Stimulated activated CD4-positive, alpha-beta T cell treated with anti-CD3 and anti-CD28 coated beads, TNF-alpha, amount 100 ng/mL, for 1 hour (primary cell): ENCODE data around the gene MAP2K2.

ENCODE experiments used
- DNase-seq, 3 donors: peaks; one replicate each; pipeline ENCODE4 v3.0.0-alpha.2; 2020; ENCODE audit warnings: low read depth in 3 of 3, low spot score in 1 of 3

The MAP2K2 gene

DNA sequence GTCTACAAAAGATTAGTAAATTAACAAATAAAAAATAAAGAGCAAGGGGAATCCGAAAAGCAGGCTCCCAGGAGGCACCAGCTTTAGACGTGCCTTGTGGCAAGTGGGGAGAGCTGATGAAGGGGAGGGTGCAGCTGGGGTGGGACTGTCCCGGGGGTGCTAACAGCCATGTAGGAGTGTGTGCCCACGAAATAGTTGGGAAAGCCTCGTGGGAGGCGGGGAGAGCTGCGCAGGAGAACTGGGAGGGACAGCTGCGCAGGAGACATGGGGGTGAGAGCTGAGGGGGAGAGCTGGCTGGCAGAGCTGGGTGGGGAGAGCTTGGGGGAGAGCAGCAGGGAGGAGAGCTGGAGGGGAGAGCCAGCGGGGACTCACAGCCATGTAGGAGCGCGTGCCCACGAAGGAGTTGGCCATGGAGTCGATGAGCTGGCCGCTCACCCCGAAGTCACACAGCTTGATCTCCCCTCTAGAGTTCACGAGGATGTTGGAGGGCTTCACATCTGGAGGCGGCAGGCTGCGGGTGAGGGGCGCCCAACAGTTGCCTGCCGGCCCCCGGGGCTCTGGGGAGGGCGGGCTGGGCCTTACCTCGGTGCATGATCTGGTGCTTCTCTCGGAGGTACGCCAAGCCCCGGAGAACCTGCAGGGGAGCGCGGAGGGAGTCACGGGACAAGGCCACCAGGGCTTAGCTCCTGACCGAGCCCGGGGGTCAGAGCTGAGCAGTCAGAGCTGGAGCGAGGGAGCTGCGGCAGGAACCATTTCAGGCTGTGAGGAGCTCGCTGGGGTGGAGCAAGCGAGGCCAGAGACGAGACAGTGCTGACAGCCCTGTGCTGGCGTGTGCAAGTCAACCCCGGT, 23.1 kb downstream of the MAP2K2 start:
- no peak for DNase-seq

DNA sequence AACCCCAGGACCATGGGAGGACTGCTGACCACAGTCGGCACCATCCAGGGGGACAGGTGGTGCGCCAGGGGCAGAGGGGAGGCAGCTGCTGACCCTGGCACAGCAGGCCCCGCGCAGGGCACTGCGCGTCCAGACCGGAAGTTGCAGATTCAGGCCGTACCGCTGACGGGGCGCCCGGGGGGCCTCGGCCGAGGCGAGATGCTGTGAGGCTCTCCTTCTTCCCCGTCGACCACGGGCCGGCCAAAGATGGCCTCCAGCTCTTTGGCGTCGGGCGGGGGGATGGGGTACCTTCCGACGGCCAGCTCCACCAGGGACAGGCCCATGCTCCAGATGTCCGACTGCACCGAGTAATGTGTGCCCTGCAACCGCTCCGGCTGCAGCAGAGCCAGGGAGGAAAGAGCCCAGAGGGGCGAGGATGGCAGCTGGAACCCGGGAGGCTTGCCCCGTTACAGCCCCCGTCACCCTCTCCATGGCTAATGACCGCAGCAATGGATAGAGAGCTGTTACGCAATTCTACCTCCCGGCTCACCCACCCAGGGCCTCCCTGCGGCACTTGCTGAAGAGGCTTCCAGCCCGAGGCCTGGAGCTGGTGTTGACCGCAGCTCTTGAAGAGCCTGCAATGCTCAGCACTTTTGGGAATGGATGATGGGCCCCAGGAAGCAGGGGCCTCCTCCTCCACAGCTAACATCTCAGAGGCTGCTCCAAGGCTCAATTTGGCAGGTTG, 24.7 kb downstream of the MAP2K2 start:
- no peak for DNase-seq

DNA sequence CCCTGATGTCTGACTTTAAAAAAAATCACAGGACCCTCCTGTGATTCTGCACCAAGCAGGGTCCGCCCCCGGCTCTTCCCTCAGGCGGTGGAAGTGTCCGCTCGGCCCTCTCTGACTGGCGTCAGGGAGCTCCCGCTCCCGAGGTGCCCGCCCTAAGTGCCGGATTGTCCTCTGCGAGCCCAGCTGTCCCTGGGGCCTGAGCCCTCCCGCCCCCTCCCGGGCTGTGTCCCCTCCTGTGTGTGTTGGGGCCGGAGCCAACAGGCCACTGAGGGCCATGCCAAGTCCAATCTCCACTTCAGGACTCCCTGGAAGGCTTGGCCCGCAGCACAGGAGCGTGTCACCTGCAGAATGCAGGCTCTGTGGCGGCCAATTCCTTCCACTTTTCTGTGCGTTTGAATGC, 25.4 kb downstream of the MAP2K2 start:
- DNase-seq = no peak

DNA sequence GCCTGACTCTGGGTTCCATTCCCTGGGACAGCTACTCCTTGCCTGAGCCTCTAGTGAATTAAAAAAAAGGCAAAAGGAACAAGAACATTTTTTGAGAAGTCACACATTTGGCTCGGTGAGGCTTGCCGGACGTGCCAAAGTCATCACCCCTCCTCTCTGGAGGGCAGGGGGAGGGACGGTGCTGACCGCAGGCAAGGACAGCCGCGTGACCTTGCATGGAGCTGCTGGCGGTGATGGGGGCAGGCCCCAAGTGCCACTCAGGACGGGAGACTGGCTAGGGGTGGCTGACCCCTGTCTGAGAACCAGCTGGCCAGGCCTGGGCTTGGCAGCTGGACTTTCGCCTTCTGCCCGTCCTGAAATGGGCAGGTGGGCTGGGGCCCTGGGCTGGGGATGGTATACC, 26.4 kb downstream of the MAP2K2 start:
- DNase-seq = no peak

DNA sequence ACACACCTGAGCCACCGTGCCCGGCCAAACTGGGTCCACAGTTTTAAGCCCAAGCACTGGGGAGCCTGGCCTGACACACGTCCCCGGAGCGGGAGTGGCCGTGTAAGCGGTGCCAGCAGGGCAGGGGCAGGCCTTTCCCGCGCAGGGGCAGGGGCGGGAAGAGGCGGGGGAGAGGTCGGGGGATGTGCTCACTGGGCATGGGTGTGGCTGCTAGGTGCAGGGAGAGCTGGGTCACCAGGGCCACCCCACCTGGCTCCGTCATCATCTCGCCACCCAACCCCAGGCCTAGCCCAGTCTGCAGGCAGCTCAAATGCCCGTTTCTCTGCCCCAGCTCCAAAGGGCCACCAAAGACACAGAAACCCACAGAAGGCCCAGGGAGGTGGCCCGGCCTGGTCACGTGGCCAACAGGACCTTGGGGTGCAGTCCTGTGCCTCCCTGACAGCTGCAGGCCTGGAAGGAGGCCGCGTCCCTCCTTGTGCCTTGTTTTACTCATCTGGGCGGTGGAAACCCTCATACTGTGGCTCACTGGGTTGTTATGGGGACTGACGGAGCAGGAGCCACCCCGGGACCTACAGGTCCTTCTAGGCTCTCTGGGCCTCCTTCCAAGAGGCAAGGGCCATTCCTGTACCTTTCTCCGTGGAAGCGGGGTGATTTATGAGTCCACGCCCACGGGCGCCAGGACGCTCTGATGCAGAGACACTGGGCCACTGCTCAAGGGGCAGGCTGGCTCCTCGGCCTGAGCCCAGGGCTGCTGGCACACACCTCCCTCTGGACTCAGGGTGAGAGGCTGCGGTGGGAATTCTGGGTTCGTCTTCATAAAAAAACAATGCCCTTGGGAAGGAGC, 27.7 kb downstream of the MAP2K2 start:
- DNase-seq = no peak

DNA sequence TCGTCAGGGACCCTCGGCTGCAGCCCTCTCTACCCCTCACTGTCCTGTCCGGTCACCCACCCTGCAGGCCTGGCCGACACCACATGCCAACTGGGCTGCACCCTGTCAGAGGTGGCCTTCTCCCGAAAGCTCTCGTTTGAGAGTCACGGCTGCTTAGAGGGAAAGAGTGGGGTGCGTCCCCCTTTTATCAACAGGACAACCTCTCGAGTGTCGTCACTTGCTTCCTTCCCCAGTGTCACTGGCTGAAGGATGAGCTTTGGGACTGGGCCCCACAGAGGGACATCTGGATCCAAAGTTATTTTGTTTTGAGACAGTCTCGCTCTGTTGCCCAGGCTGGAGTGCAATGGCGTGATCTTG, 28.5 kb downstream of the MAP2K2 start:
- no peak for DNase-seq

DNA sequence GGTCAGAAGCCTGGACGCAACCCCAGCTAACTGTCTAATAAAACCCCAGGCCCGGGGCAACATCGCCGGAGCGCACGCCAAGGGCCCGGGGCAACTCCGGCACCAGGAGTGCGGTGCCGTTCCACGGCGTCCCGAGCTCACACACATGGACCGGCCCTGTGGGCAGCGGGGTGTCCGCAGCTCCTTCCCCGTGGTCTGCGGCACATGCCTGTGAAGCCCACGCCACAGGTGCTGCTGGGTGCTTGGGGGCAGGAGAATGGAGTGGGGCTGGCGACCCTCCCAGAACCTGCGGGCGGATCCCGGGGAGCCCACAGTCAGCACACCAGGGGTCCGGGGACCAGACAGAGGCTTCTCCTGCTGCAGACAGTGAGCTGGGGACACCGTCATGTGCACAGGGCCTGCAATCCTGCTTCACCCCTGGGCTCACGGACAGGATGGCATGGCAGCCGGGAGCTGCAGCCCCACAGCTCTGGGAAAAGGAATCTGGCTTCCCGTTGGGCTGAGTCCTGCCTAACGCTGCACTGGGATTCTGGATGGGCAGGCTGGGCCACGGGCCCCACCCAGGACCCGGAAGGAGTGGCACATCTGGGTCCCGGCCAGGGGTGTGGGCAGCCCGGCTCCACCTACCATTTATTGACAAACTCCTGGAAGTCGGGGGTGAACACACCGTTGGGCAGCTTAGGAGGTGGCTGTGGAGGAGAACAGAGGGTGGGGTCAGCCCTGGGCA, 29.0 kb downstream of the MAP2K2 start:
- no peak for DNase-seq

DNA sequence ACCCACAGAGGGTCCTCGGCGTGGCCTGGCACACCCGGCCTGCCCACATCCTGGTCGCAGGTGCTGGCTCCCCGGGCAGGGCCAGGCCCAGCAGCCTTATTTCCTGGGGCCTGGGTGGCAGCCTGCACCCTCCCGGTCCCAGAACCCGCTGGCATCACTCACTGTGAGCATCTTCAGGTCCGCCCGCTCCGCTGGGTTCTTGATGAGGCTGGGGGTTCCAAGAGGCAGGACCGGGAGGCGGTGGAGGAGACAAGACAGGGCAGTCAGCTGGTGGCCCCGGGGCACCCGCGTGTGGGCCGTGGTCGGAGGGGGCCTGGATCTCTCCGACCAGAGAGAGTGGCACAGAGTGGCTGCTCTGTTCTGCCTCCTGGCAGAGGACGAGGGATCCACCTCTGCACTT, 29.6 kb downstream of the MAP2K2 start:
- no peak for DNase-seq

DNA sequence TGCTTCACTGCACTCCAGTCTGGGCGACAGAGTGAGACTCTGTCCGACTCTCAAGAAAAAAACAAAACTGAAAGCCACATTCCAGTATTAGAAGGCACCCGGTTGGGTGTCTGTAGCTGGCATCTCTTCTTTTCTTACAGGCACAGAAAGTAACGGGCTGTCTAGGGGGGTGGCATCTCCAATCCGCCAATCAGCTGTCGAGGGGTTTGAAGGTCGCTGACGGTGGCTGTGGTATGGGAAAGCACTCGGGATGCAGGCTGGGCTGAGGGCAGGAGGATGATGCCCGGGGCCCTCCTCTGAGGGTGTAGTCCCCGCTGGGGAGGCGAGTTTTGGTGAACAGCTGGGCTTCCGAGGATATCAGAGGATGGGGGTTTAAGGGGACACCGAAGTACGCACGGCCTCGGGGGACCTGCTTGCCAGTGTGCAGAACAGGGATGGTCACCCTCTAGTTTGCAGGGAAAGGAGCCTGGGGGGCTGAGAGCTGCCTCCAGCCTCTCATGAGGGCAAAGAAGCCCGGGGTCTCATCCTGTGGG, 30.2 kb downstream of the MAP2K2 start:
- DNase-seq = no peak

DNA sequence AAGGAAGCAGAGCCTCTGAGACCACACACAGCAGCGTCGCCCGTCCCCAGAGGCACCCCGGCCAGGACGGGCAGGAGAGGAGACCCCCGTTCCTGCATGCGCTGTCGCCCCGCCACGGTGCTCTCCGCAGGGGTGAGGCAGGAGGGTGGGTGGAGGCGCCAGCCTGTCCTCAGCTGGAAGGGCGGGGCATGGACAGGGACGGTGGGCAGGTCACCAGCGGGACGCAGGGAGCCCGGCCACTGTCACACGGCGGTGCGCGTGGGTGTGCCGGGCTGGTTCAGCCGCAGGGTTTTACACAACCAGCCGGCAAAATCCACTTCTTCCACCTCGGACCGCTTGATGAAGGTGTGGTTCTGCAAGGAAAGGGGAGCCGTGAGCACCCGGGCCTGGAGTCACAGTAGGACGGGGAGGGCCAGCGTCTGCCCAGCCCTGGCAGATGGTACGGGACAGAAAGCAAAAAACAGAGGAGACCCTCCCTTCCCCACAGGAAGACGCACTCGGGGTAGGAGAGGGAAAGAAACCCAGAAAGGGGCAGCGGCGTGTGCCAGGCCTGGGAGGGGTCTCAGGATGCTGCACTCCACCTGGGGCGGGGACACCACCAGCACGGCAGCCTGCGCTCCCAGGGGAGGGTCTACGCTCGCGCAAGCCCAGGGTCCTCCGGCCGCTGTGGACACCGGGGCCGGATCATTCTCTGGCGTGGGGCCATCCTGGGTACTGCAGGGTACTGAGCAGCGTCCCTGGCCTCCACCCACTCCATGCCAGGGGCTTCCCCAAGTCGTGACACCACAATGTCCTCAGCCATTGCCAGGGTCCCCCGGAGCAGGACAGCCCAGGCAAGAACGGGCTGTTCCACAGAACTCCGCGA, 33.3 kb downstream of the MAP2K2 start:
- DNase-seq = no peak

DNA sequence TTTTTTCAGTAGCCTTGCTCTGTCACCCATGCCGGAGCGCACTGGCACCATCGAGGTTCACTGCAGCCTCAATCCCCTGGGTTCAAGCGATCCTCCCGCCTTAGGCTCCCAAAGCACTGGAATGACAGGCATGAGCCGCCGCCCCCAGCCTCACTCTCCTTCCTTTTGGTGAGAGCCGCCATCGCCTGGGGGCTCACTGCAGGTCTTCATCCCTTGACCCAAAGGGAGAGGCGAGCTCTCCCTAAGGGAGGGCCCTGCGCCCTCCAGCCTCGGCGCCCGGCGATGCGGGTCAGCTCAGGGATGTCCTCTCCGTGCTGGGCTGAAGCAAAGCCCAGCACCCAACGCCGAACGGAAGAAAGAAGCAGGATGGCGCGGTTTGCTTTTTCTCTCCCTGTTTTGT, 34.0 kb downstream of the MAP2K2 start:
- no peak for DNase-seq

DNA sequence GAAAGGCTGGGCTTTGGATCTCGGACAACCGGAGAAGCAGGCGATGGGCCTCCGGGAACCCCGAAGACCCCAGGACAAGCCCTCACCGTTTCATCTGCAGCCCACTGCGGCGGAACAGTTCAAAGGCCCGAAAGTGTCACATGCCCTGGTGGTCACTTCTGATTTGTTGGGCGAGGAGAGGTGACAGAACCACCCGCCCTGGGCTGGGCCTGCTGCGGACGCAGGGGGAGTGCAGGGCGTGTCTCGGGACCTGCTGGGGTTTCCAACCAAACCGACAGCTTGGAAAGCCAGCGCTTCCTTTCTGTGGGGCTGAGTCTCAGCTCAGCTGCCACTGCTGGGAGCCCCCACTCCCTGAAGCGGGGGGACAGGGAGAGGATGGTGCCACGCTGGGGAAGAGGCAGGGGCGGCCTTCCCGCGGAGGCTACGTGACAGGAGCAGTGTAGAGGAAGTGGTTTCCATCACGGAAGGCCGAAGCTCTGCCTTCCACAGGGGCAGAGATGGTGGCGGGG, 34.5 kb downstream of the MAP2K2 start:
- no peak for DNase-seq

DNA sequence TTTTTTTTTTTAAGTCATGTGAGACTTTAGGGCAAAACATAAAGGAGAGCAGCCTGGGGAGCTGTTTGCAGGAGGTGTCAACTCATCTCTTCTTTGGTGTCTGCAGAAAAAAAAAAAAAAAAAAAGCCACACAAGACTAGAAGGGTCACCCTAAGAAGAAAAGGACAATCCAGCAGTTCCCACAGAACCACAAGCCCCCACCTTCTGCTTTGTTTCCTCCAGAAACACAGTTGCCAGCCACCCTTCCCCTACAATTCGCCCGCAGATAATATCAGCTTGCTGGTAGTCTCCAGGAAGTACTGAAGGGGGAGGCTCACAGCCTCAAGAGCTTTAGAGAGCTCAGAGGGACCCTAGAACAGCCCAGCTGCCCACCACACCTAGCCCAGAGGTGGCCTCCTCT, 34.9 kb downstream of the MAP2K2 start:
- DNase-seq = no peak

DNA sequence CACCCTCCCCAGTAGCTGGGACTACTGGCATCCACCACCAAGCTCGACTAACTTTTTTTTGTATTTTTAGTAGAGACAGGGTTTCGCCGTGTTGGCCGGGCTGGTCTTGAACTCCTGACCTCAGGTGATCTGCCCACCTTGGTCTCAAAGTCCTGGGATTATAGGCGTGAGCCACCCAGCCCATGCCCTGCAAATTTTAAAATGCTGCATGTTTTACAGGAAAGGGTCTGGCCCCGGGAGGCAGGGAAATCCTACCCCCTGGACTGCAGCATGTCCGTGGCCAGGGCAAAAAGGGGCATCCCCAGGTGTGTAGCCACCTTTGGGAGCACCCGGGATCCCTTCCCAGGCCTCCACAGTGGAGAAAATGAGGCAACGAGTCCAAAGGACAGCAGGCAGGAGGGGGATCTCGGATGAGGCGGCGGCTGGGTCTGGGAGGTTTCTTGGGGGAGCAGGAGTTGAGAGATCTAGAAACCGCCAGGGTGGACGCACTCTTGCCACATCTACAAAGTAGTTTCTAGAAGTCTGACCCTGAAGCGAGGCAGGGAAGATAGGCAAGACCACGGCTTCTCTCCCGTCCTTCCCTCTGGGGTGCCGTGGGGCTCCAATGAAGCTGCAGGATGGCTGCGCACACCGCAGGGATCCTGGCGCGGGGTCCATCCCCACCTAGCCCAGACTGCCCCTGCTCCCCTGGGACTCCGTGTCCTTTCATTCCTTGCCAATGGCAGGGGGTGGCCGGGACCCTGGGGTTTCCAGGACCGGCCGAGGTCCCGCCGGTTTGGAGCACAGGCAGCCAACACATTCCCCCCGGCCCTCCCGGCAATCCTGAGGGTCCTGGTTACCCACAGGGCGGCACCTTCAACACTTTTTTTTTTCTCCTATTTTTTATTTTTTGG, 35.9 kb downstream of the MAP2K2 start:
- no peak for DNase-seq

DNA sequence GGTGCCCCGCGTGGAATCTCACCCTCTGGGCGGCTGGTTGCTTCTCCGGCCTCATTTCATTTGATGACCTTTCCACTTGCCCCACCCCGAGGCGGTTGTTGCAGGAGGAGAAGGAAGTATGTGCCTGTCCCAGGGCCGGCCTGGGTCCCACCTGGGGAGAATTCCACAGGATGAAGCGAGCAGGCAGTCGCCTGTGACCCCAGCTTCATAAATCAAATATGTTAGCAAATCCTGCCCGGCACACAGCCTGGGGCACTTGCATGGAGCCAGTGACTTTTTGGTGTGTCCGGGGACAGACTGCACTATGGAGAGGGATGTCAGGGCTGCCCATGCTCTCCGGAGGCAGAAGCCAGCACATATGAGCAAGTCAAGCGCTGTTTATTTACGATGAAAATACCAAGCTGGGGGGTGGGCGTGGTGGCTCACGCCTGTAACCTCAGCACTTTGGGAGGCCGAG, 37.5 kb downstream of the MAP2K2 start:
- no peak for DNase-seq

DNA sequence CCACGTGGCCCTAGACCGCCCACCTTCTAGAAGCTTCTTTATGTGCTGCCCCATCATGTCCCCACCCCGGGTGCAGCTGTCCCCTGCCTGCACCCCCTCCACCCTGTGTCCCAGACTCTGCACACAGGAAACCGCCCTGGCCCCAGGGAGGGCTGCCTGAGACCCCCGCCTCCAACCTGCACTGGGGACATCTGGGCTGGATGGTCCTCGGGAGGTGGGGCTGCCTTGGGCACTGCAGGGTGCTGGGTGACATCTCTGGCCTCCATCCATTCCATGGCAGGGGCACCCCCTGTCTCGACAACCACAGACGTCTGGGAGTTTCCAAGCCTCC, 39.4 kb downstream of the MAP2K2 start:
- no peak for DNase-seq

DNA sequence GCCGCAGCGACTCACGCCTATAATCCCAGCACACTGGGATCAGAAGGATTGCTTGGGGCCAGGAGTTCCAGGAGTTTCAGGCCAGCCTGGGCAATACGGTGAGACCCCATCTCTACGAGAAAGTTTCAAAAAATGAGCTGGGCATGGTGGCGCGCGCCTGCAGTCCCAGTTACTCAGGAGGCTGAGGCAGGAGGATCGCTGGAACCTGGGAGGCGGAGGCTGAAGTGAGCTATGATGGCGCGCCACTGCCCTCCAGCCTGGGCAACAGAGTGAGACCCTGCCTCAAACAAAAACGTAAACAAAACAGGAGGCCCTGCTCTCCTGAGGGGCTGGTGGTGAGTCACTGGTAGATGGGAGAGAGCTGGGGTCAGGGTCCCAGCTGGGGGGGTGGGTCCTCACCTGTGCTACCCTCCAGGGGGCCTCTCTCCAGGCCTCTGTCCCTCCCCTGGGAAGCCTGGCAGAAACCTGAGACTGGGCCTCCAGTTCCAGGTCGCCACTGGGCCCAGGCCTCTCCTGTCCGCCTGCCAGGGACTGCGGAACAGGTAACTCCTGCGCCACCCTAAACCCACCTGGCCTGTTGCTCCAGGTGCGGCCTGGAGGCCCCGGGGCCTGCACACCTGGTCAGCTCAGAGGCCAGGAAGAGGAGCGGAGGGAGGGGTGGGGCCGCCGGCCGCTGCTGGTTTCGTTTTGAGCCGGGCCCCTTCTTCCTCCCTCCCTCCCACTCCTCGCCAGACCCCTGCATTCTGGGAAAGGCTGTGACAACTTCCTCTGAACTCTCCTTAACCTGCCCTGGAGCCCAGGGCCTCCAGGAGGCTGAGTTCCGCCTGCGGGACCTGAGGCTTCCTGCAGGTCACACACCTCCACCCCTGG, 40.0 kb downstream of the MAP2K2 start:
- no peak for DNase-seq

DNA sequence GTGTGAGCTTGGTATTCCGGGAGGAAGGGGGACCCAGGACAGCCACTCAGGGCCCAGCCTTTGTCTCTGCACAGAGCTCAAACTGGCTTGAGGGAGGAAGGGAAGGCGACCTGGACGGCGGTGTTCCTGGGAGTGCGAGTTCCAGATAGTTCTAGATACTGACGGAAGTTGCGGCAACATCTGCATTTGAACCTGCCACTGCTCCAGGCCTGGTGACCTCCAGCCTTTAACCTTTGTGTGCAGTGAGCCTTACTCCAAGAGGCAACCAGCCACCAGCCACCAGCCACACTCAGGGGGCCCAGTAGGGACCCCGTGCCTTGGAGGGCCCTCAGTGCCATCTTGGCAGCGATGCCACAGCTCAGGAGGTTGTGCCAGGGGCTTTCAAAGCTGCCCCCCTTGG, 41.8 kb downstream of the MAP2K2 start:
- no peak for DNase-seq
